HFF-Myc (cell line): ENCODE results near the gene JARID2.

Experiments
- DNase-seq: peaks from one replicate; pipeline ENCODE4 v3.0.0-alpha.2; 2011; ENCODE audit warnings: low read depth; ENCODE audit errors: extremely low read depth
- H3K4me3 ChIP-seq: replicated peaks from 2 replicates; pipeline ENCODE4 v1.5.1; 2011; ENCODE audit warnings: low read depth, mild to moderate bottlenecking, control low read depth, low read length
- CTCF ChIP-seq: IDR thresholded peaks from 2 replicates; pipeline ENCODE4 v1.5.1; 2012; ENCODE audit warnings: mild to moderate bottlenecking, low read depth, low read length, control low read depth; ENCODE audit errors: missing control alignments

Gene JARID2

GRCh38 chr6:15507746-15508145 is 261.9 kb downstream of the JARID2 start:
- no peak for DNase-seq
- no peak for TF ChIP-seq CTCF
- no peak overlapping the region for H3K4me3 ChIP-seq

- H3K4me3 ChIP-seq: no peak overlapping the region
- TF ChIP-seq CTCF: no peak
- no peak for DNase-seq
Measured at GRCh38 chr6:15508441-15508871, 262.6 kb downstream of the JARID2 start.

GRCh38 chr6:15508931-15509330 is 263.1 kb downstream of the JARID2 start:
- no peak for DNase-seq
- no peak overlapping the region for H3K4me3 ChIP-seq
- no peak for TF ChIP-seq CTCF

GRCh38 chr6:15509335-15509933 is 263.6 kb downstream of the JARID2 start:
- no peak for DNase-seq
- no peak overlapping the region for H3K4me3 ChIP-seq
- TF ChIP-seq CTCF: no peak

- no peak overlapping the region for H3K4me3 ChIP-seq
- DNase-seq: no peak
- no peak for TF ChIP-seq CTCF
Measured at GRCh38 chr6:15510121-15510520, 264.3 kb downstream of the JARID2 start.

GRCh38 chr6:15510536-15511247 is 264.8 kb downstream of the JARID2 start:
- no peak for TF ChIP-seq CTCF
- no peak for DNase-seq
- no peak overlapping the region for H3K4me3 ChIP-seq
